ENCODE results near the gene TRAM2. TPM values are rescaled to one million over a fixed set of nuclear protein-coding genes. Genes with fewer than 3 reads are reported as not detected.
A peak's percentile ranks its signal among the peaks of the same experiment; 100 is the strongest.

TRAM2 gene
- total RNA-seq, 5 donors from 2014 or later (not counting 1 experiment from before 2014, with no cell fraction given), result 8.8 to 12.1 (median 9.3) TPM

DNA sequence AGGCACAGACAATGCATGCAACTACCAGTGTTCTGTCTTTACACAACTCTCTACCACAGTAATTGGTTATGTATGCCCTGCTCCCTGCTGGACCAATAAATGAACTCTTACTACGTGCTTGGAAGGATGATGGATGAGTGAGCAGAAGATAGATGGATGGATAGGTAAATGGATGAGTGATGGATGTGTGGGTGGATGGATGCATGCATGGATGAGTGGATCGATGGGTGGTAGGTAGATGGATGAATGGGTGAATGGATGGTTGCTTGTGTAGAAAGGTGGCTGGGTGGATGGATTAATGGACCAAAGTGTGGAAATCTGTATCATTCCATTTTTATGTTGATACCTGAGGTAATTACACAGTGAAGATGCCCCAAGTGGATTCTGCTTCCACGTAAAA is 10.1 kb upstream of the TRAM2 start:
- no peaks in the 10 kb centered on the region for H3K9me3 Mint-ChIP-seq
- H3K27ac Mint-ChIP-seq, result no peak overlapping the region
- Histone ChIP-seq H3K9me3 (no peaks in the 10 kb centered on the region), H3K4me3 (ENCODE audit: control insufficient read depth in 1 of 2, extremely low read depth in 1 of 2, low read length in 1 of 2) (no peak overlapping the region), H3K4me1 (ENCODE audit: control insufficient read depth in 1 of 2, extremely low read depth in 1 of 2, insufficient read depth in 2 of 2, low read length in 2 of 2) (no peaks in the 10 kb centered on the region), H3K27ac (ENCODE audit: low read length) (no peak overlapping the region), H3K36me3 (ENCODE audit: control insufficient read depth in 2 of 2, extremely low read depth in 1 of 2, insufficient read depth in 1 of 2, low read length in 1 of 2) (no peaks in the 10 kb centered on the region), H3K27me3 (replicated peaks in 1 of 2; ENCODE audit: control insufficient read depth in 2 of 2, extremely low read depth in 1 of 2, insufficient read depth in 2 of 2, low read length in 1 of 2) (peaks cover 0 to 3% of the 10 kb centered on the region in 2 experiments)
- no peak for DNase-seq
- H3K27me3 Mint-ChIP-seq, result no peaks in the 10 kb centered on the region
- CTCF ChIA-PET, result interaction anchor here in 1 of 2 donors (0.5 kb wide), 1 partner anchor 179 kb away, joined by 6 read pairs; no protein-coding TSS in a partner anchor
- POLR2A ChIA-PET, result no interaction called here
- WGBS (ENCODE audit: insufficient coverage), result 75% methylated on average over 3 of the region's 3 CpGs
- H3K4me1 Mint-ChIP-seq, result no peaks in the 10 kb centered on the region
- no peak overlapping the region for H3K4me3 Mint-ChIP-seq
- ATAC-seq (replicated peaks in 1 of 4), result no peak
- H3K36me3 Mint-ChIP-seq, result peaks cover 9% of the 10 kb centered on the region

DNA sequence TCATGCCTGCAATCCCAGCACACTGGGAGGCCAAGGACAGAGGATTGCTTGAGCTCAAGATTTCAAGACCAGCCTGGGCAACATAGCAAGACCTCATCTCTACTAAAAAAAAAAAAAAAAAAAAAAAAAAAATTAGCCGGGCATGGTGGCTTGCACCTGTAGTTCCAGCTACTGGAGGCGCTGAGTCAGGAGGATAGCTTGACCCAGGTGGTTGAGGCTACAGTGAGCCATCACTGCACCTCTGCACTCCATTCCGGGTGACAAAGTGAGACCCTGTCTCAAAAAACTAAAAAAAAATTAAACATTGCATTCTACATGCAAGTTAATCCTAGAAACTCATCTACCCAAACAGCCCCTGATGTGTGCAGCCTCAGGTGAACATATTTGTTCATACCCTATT is 7.3 kb upstream of the TRAM2 start:
- Histone ChIP-seq H3K4me1 (ENCODE audit: control insufficient read depth in 1 of 2, extremely low read depth in 1 of 2, insufficient read depth in 2 of 2, low read length in 2 of 2) (no peaks in the 10 kb centered on the region), H3K9me3 (no peaks in the 10 kb centered on the region), H3K27me3 (replicated peaks in 1 of 2; ENCODE audit: control insufficient read depth in 2 of 2, extremely low read depth in 1 of 2, insufficient read depth in 2 of 2, low read length in 1 of 2) (peaks cover 0 to 3% of the 10 kb centered on the region in 2 experiments), H3K36me3 (ENCODE audit: control insufficient read depth in 2 of 2, extremely low read depth in 1 of 2, insufficient read depth in 1 of 2, low read length in 1 of 2) (no peaks in the 10 kb centered on the region), H3K27ac (ENCODE audit: low read length) (no peak overlapping the region), H3K4me3 (ENCODE audit: control insufficient read depth in 1 of 2, extremely low read depth in 1 of 2, low read length in 1 of 2) (no peak overlapping the region)
- ChIA-PET CTCF (interaction anchor here in 1 of 2 donors (0.6 kb wide), 2 partner anchors 7 to 49 kb away, joined by 3 to 4 read pairs; no protein-coding TSS in a partner anchor), POLR2A (interaction anchor here in 1 of 2 donors (0.6 kb wide), 1 partner anchor 299 kb away, joined by 7 read pairs; no protein-coding TSS in a partner anchor)
- Mint-ChIP-seq H3K27ac (no peak overlapping the region), H3K36me3 (peaks cover 9% of the 10 kb centered on the region), H3K27me3 (no peaks in the 10 kb centered on the region), H3K4me1 (peaks cover 0 to 2% (median 0%) of the 10 kb centered on the region in 3 donors), H3K9me3 (no peaks in the 10 kb centered on the region), H3K4me3 (no peak overlapping the region)
- ATAC-seq (replicated peaks in 1 of 4) (no peak), DNase-seq (no peak)
- 90% methylated on average over 2 of the region's 3 CpGs for WGBS (ENCODE audit: insufficient coverage)

DNA sequence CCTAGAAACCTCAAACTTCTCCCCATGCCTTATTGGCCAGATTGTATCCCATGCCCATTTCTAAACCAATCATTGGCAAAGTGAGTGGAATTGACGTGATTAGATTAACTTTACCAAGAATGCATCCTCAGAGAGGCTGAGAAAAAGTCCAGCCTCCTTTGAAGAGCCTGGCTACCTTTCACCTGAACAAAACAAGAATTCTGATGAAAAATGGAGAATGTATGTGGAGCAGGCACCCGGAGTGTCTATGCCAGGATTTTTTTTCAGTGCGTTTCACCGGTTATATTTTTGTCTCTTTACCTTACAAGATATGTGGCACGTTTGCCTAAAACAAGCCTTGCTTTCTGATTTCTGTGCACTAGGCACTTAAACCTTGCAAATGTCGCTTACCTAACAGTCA is 6.1 kb upstream of the TRAM2 start:
- no peak for DNase-seq
- no peak for ATAC-seq (replicated peaks in 1 of 4)
- Mint-ChIP-seq H3K4me3 (no peak overlapping the region), H3K36me3 (peaks cover 9% of the 10 kb centered on the region), H3K27me3 (no peaks in the 10 kb centered on the region), H3K9me3 (no peaks in the 10 kb centered on the region), H3K27ac (no peak overlapping the region), H3K4me1 (peaks cover 0 to 8% (median 4%) of the 10 kb centered on the region in 3 donors)
- H3K27me3 ChIP-seq (replicated peaks in 1 of 2; ENCODE audit: control insufficient read depth in 2 of 2, extremely low read depth in 1 of 2, insufficient read depth in 2 of 2, low read length in 1 of 2), result peaks cover 0 to 3% of the 10 kb centered on the region in 2 experiments
- no peak overlapping the region for H3K4me3 ChIP-seq (ENCODE audit: control insufficient read depth in 1 of 2, extremely low read depth in 1 of 2, low read length in 1 of 2)
- POLR2A ChIA-PET, result no interaction called here
- 100% methylated on average over 2 of the region's 6 CpGs for WGBS (ENCODE audit: insufficient coverage)
- H3K4me1 ChIP-seq (ENCODE audit: control insufficient read depth in 1 of 2, extremely low read depth in 1 of 2, insufficient read depth in 2 of 2, low read length in 2 of 2), result no peaks in the 10 kb centered on the region
- no peaks in the 10 kb centered on the region for H3K36me3 ChIP-seq (ENCODE audit: control insufficient read depth in 2 of 2, extremely low read depth in 1 of 2, insufficient read depth in 1 of 2, low read length in 1 of 2)
- CTCF ChIA-PET, result no interaction called here
- H3K27ac ChIP-seq (ENCODE audit: low read length), result no peak overlapping the region
- H3K9me3 ChIP-seq, result no peaks in the 10 kb centered on the region

DNA sequence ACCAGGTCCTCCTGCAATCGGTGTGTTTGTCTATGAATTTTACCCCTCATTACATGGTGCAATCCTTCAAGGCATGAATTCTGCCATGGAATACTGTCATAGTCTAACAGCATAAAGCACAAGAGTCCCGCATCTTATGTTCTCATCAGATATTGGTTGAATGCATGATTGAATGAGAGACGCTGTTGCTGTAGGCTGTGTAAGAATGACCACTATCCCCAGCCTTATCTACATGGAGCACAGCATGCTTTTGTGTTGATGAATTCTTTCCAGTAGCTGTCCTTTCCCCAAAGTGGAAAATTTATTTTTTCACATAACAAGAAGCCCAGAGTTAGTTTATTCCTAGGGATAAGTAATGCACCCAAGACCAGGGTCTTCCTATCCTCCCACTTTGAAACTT is 5.6 kb upstream of the TRAM2 start:
- Mint-ChIP-seq H3K27me3 (no peaks in the 10 kb centered on the region), H3K4me3 (no peak overlapping the region)
- H3K4me3 ChIP-seq (ENCODE audit: control insufficient read depth in 1 of 2, extremely low read depth in 1 of 2, low read length in 1 of 2), result no peak overlapping the region

DNA sequence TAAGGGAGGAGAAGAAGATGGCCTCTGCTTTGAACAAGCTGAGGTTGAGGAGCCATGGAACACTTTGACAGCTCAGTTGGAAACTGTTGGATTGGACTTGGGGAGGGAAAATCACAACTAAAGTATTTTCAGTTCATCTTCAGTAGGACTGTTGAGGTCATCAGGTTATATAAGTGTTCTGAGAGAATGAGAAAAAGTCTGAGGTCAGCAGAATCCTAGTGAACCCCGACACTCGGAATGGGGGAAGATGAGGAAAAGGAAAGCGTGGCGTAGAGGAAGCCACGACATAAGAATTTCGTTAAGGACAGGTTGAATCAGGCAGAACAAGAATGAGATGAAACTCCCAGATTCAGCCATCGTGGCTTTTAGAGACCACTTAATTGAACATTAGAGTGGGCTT is 4.0 kb upstream of the TRAM2 start:
- peaks cover 9% of the 10 kb centered on the region for H3K36me3 Mint-ChIP-seq
- H3K4me1 ChIP-seq (ENCODE audit: control insufficient read depth in 1 of 2, extremely low read depth in 1 of 2, insufficient read depth in 2 of 2, low read length in 2 of 2), result peaks cover 7 to 12% of the 10 kb centered on the region in 2 experiments
- H3K4me3 ChIP-seq (ENCODE audit: control insufficient read depth in 1 of 2, extremely low read depth in 1 of 2, low read length in 1 of 2), result no peak overlapping the region
- H3K4me1 Mint-ChIP-seq, result peaks cover 11 to 19% (median 15%) of the 10 kb centered on the region in 3 donors
- CTCF ChIA-PET, result no interaction called here
- POLR2A ChIA-PET, result no interaction called here
- no peak overlapping the region for H3K4me3 Mint-ChIP-seq
- H3K27me3 Mint-ChIP-seq, result no peaks in the 10 kb centered on the region
- H3K9me3 Mint-ChIP-seq, result no peaks in the 10 kb centered on the region
- H3K27ac ChIP-seq (ENCODE audit: low read length), result no peak overlapping the region
- 87% methylated on average over 7 of the region's 7 CpGs for WGBS (ENCODE audit: insufficient coverage)
- ATAC-seq (replicated peaks in 1 of 4) (no peak), DNase-seq (no peak)
- H3K27me3 ChIP-seq (replicated peaks in 1 of 2; ENCODE audit: control insufficient read depth in 2 of 2, extremely low read depth in 1 of 2, insufficient read depth in 2 of 2, low read length in 1 of 2), result peaks cover 0 to 3% of the 10 kb centered on the region in 2 experiments
- H3K9me3 ChIP-seq, result no peaks in the 10 kb centered on the region
- no peak overlapping the region for H3K27ac Mint-ChIP-seq
- H3K36me3 ChIP-seq (ENCODE audit: control insufficient read depth in 2 of 2, extremely low read depth in 1 of 2, insufficient read depth in 1 of 2, low read length in 1 of 2), result no peaks in the 10 kb centered on the region

More for the DNA sequence above, 5.6 kb upstream of the TRAM2 start:
- Mint-ChIP-seq H3K4me1 (peaks cover 4 to 11% (median 8%) of the 10 kb centered on the region in 3 donors), H3K36me3 (peaks cover 9% of the 10 kb centered on the region), H3K27ac (no peak overlapping the region), H3K9me3 (no peaks in the 10 kb centered on the region)
- POLR2A ChIA-PET, result no interaction called here
- 100% methylated on average over 1 of the region's 3 CpGs for WGBS (ENCODE audit: insufficient coverage)
- H3K36me3 ChIP-seq (ENCODE audit: control insufficient read depth in 2 of 2, extremely low read depth in 1 of 2, insufficient read depth in 1 of 2, low read length in 1 of 2), result no peaks in the 10 kb centered on the region
- no peaks in the 10 kb centered on the region for H3K9me3 ChIP-seq
- ATAC-seq (replicated peaks in 1 of 4), result no peak
- CTCF ChIA-PET, result interaction anchor here in 1 of 2 donors (0.6 kb wide), 1 partner anchor 67 kb away, joined by 3 read pairs; no protein-coding TSS in a partner anchor
- no peak overlapping the region for H3K27ac ChIP-seq (ENCODE audit: low read length)
- no peak for DNase-seq
- H3K4me1 ChIP-seq (ENCODE audit: control insufficient read depth in 1 of 2, extremely low read depth in 1 of 2, insufficient read depth in 2 of 2, low read length in 2 of 2), result peaks cover 2 to 3% of the 10 kb centered on the region in 2 experiments
- peaks cover 0 to 3% of the 10 kb centered on the region in 2 experiments for H3K27me3 ChIP-seq (replicated peaks in 1 of 2; ENCODE audit: control insufficient read depth in 2 of 2, extremely low read depth in 1 of 2, insufficient read depth in 2 of 2, low read length in 1 of 2)

DNA sequence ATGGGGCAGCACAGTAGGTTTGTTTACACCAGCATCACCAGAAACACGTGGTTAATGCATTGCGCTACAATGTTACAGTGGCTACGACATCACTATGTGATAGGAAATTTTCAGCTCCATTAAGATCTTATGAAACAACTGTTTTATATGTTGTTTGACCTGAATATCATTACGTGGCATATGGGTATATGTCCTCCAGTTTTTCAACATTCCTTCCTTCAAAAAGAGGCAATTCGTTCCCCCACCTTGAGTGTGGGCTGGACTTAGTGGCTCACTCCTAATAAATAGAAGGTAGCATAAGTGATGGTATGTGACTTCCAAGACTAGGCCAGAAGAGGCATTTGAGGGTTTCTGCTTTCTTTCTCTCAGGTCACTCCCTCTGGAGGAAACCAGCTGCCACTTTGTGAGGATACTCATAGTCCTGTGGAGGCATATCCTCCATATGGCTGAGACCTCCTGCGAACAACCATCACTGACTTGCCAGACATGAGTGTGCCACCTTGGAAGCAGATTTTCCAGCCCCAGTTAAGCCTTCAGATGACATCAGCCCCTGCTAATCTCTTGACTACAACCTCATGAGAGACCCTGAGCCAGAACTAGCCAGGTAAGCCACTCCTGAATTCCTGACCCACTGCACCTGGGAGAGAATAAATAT is 2.3 kb upstream of the TRAM2 start:
- no peak overlapping the region for H3K4me3 ChIP-seq (ENCODE audit: control insufficient read depth in 1 of 2, extremely low read depth in 1 of 2, low read length in 1 of 2)
- H3K4me1 ChIP-seq (ENCODE audit: control insufficient read depth in 1 of 2, extremely low read depth in 1 of 2, insufficient read depth in 2 of 2, low read length in 2 of 2), result peaks cover 19 to 29% of the 10 kb centered on the region in 2 experiments
- CTCF ChIA-PET, result interaction anchor here (0.6 to 0.7 kb wide), 2 partner anchors 18 to 316 kb away, joined by 3 to 4 read pairs; no protein-coding TSS in a partner anchor
- no peaks in the 10 kb centered on the region for H3K27me3 ChIP-seq (replicated peaks in 1 of 2; ENCODE audit: control insufficient read depth in 2 of 2, extremely low read depth in 1 of 2, insufficient read depth in 2 of 2, low read length in 1 of 2)
- no peak overlapping the region for H3K27ac ChIP-seq (ENCODE audit: low read length)
- H3K9me3 Mint-ChIP-seq, result no peaks in the 10 kb centered on the region
- peak in 1 of 35 experiments; percentile 8 for DNase-seq
- H3K36me3 ChIP-seq (ENCODE audit: control insufficient read depth in 2 of 2, extremely low read depth in 1 of 2, insufficient read depth in 1 of 2, low read length in 1 of 2), result no peaks in the 10 kb centered on the region
- no peak for ATAC-seq (replicated peaks in 1 of 4)
- no peaks in the 10 kb centered on the region for H3K9me3 ChIP-seq
- POLR2A ChIA-PET, result no interaction called here
- peak overlapping the region; percentile 8 to 69 (median 22) for H3K4me3 Mint-ChIP-seq
- H3K36me3 Mint-ChIP-seq, result peaks cover 9% of the 10 kb centered on the region
- WGBS (ENCODE audit: insufficient coverage), result 100% methylated on average over 1 of the region's 6 CpGs
- peak overlapping the region; percentile 15 to 30 for H3K27ac Mint-ChIP-seq
- H3K4me1 Mint-ChIP-seq, result peaks cover 28 to 36% (median 33%) of the 10 kb centered on the region in 3 donors
- H3K27me3 Mint-ChIP-seq, result no peaks in the 10 kb centered on the region
